Natural killer cell treated with Interleukin-12 subunit alpha and Interleukin-12 subunit beta and Interleukin-15 and Interleukin-18, amount 100 ng/mL, for 72 hours (primary cell): ENCODE measurements around the gene TMEM178B. TPM values are rescaled to one million over a fixed set of nuclear protein-coding genes. Genes with fewer than 3 reads are reported as not detected.

Experiments
- ATAC-seq, 2 donors: fragments of 150-1000 bp; cut with Tn5 transposase in 1 of 2; sonication (Bioruptor Pico), chemical (Tn5 transposase) in 1 of 2; 2 replicates each; pipeline ENCODE4 v1.10.0; 2021
- DNase-seq: peaks from one replicate; pipeline ENCODE4 v3.0.0; 2022; ENCODE audit warnings: low spot score
- H3K27ac Mint-ChIP-seq, 2 donors: 1 replicate in 1 of 2; 2 replicates in 1 of 2; pipeline ENCODE4 v1.8.0; 2022; ENCODE audit warnings: mixed read lengths in 2 of 2, mild to moderate bottlenecking in 1 of 2, moderate library complexity in 1 of 2
- H3K27me3 Mint-ChIP-seq, 2 donors: 1 replicate in 1 of 2; 2 replicates in 1 of 2; pipeline ENCODE4 v1.8.0; 2022; ENCODE audit warnings: mixed read lengths in 2 of 2
- H3K36me3 Mint-ChIP-seq: one replicate; pipeline ENCODE4 v1.8.0; 2022; ENCODE audit warnings: mixed read lengths
- H3K4me1 Mint-ChIP-seq, 2 donors: 1 replicate in 1 of 2; 2 replicates in 1 of 2; pipeline ENCODE4 v1.8.0; 2022; ENCODE audit warnings: low read depth in 2 of 2, mixed read lengths in 2 of 2, mild to moderate bottlenecking in 1 of 2
- H3K4me3 Mint-ChIP-seq: one replicate; pipeline ENCODE4 v1.8.0; 2022; ENCODE audit warnings: mixed read lengths
- H3K9me3 Mint-ChIP-seq: 2 replicates; pipeline ENCODE4 v1.8.0; 2022; ENCODE audit warnings: mixed read lengths
- total RNA-seq, 2 donors: library from RNA; stranded (reverse); gene quantifications; one replicate each; pipeline ENCODE4 v1.2.3, GENCODE V29; 2022

The TMEM178B gene
- total RNA-seq, 2 donors from 2014 or later = 8.2 to 9.0 TPM

- DNase-seq = no peak
- ATAC-seq = no peak
- Mint-ChIP-seq H3K27ac (no peak overlapping the region), H3K4me1 (no peaks in the 10 kb centered on the region), H3K4me3 (no peak overlapping the region), H3K36me3 (no peaks in the 10 kb centered on the region), H3K27me3 (peaks cover 9 to 32% of the 10 kb centered on the region in 2 donors), H3K9me3 (no peaks in the 10 kb centered on the region)
These were observed 401.8 kb downstream of the TMEM178B start for GRCh38 chr7:141475679-141476078.

GRCh38 chr7:141477865-141478264, 404.0 kb downstream of the TMEM178B start:
- Mint-ChIP-seq H3K27me3 (peaks cover 13 to 24% of the 10 kb centered on the region in 2 donors), H3K9me3 (no peaks in the 10 kb centered on the region), H3K4me3 (no peak overlapping the region), H3K27ac (no peak overlapping the region), H3K4me1 (no peaks in the 10 kb centered on the region), H3K36me3 (no peaks in the 10 kb centered on the region)
- DNase-seq (no peak), ATAC-seq (peak in 1 of 2 donors; percentile 25)

DNA sequence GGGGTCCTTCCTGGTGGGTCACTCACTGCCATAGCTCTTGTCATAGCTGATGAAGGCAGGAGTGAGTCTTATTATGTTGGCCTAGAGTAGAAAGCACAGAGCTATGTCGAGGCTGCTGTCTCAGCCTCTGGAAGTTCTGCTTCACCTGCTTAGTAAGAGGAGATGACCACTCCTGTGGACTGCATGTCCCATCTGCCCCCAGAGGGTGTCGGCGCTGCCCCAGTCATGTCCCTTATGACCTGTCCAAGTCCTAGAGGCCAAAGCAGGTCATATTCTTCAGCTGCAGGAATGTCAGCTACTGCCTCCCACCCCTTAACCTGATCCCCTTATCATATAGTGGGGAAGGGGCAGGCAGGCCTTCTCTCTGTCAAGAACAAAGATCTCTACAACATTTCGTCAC, 405.0 kb downstream of the TMEM178B start:
- Mint-ChIP-seq H3K27me3 (peaks cover 13 to 21% of the 10 kb centered on the region in 2 donors), H3K4me1 (peaks cover 6 to 10% of the 10 kb centered on the region in 2 donors), H3K4me3 (no peak overlapping the region), H3K27ac (no peak overlapping the region), H3K9me3 (no peaks in the 10 kb centered on the region), H3K36me3 (no peaks in the 10 kb centered on the region)
- DNase-seq (no peak), ATAC-seq (no peak)

- H3K27ac Mint-ChIP-seq = no peak overlapping the region
- H3K36me3 Mint-ChIP-seq = no peaks in the 10 kb centered on the region
- H3K27me3 Mint-ChIP-seq = peaks cover 14 to 15% of the 10 kb centered on the region in 2 donors
- ATAC-seq (no peak), DNase-seq (no peak)
- no peaks in the 10 kb centered on the region for H3K9me3 Mint-ChIP-seq
- no peak overlapping the region for H3K4me3 Mint-ChIP-seq
- peaks cover 6 to 10% of the 10 kb centered on the region in 2 donors for H3K4me1 Mint-ChIP-seq
These were observed 407.1 kb downstream of the TMEM178B start for GRCh38 chr7:141480953-141481352.

- Mint-ChIP-seq H3K27me3 (peaks cover 17 to 22% of the 10 kb centered on the region in 2 donors), H3K4me3 (no peak overlapping the region), H3K36me3 (no peaks in the 10 kb centered on the region), H3K27ac (no peak overlapping the region), H3K9me3 (no peaks in the 10 kb centered on the region), H3K4me1 (peaks cover 6 to 10% of the 10 kb centered on the region in 2 donors)
- ATAC-seq = no peak
- DNase-seq = no peak
These were observed 408.1 kb downstream of the TMEM178B start for GRCh38 chr7:141481971-141482370.

DNA sequence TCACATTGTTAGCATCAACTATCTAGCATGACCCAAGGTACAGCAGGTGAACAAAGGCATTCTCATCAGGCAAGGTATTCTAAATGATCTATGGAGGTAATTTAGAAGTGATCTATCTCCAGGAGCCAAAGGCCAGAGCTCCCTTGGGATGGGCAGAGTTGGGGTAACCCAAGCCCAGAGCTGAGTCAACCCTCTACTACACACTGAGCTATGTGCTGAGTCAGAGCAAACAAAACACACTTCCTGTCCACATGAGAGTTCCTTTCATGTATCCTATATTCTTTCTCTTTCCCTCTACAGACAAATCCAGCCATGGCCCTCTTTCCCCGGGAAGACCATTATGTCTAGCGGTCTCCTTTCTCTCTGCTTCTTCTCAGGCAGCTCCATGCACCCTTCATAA, 409.2 kb downstream of the TMEM178B start:
- H3K27me3 Mint-ChIP-seq = peaks cover 14 to 17% of the 10 kb centered on the region in 2 donors
- ATAC-seq (peak; percentile 69 to 86), DNase-seq (no peak)
- H3K4me3 Mint-ChIP-seq = no peak overlapping the region
- peaks cover 6 to 10% of the 10 kb centered on the region in 2 donors for H3K4me1 Mint-ChIP-seq
- H3K9me3 Mint-ChIP-seq = no peaks in the 10 kb centered on the region
- no peak overlapping the region for H3K27ac Mint-ChIP-seq
- H3K36me3 Mint-ChIP-seq = no peaks in the 10 kb centered on the region

DNA sequence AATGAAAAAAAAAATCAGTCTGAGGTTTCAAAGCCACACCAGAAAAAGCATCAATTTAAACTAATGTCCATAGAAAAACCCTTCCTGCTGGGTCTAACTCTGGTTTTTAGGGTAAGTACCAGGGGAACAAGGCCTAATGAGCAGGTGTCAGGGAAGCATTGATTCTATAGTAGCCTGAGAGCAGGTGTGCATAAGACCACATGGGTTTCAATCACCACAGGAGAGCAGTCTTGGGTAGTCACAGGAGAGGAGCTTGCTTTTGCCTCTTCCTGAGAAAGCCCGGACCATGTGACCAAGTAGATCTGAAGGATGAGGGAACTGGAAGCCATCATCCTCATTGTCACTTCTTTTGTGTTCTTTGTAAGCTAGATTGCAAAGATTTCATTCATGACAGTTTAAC, 411.0 kb downstream of the TMEM178B start:
- H3K4me3 Mint-ChIP-seq = no peak overlapping the region

GRCh38 chr7:141486959-141487358, 413.1 kb downstream of the TMEM178B start:
- Mint-ChIP-seq H3K27ac (no peak overlapping the region), H3K9me3 (no peaks in the 10 kb centered on the region), H3K4me1 (peaks cover 6 to 10% of the 10 kb centered on the region in 2 donors), H3K36me3 (no peaks in the 10 kb centered on the region), H3K4me3 (no peak overlapping the region), H3K27me3 (peaks cover 10 to 11% of the 10 kb centered on the region in 2 donors)
- ATAC-seq (no peak), DNase-seq (no peak)

More for the DNA sequence above, 411.0 kb downstream of the TMEM178B start:
- Mint-ChIP-seq H3K27ac (no peak overlapping the region), H3K4me1 (peaks cover 6 to 10% of the 10 kb centered on the region in 2 donors), H3K36me3 (no peaks in the 10 kb centered on the region), H3K27me3 (peaks cover 14 to 17% of the 10 kb centered on the region in 2 donors), H3K9me3 (no peaks in the 10 kb centered on the region)
- no peak for ATAC-seq
- DNase-seq = no peak

DNA sequence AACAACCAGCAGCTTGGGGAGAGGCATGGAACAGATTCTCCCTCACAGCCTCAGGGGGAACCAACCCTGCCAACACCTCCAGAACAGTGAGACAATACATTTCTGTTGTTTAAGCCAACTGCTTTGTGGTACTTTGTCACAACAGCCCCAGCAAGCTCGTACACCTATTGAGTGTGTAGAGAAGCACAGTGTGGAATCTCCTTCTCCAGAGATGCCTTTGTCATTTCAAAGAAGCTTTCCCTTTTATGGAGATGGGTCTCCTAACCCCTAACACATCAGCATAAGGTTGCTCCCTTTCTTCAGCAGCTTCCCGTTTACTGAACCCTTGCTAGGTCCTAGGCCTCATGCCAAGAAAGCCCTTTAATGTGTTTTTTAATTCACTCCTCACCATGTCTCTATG, 416.6 kb downstream of the TMEM178B start:
- no peak overlapping the region for H3K27ac Mint-ChIP-seq
- no peaks in the 10 kb centered on the region for H3K36me3 Mint-ChIP-seq
- peaks cover 19 to 29% of the 10 kb centered on the region in 2 donors for H3K27me3 Mint-ChIP-seq
- ATAC-seq = peak in 1 of 2 donors; percentile 6
- H3K4me1 Mint-ChIP-seq = no peaks in the 10 kb centered on the region
- no peak overlapping the region for H3K4me3 Mint-ChIP-seq
- DNase-seq = no peak
- no peaks in the 10 kb centered on the region for H3K9me3 Mint-ChIP-seq

DNA sequence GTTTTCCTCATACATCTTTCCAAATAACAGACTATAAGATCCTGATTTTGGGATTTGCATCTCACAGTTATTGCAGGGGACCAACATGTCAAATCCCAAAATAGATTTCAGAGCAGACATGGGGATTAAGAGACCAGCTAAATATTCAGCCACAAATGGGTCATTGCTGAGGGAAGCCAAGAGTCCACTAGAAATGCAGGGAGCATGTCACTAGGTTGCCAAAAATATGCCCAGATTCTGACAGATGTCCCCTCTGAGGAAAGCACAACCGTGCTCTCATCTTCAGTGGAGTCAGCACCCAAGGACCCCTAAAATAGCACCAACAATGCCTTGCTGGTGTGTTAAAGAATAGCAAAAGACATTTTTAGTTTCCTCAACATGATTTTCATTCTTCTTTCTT, 421.2 kb downstream of the TMEM178B start:
- Mint-ChIP-seq H3K9me3 (no peaks in the 10 kb centered on the region), H3K4me1 (no peaks in the 10 kb centered on the region), H3K36me3 (no peaks in the 10 kb centered on the region), H3K27ac (no peak overlapping the region), H3K27me3 (peaks cover 16 to 43% of the 10 kb centered on the region in 2 donors), H3K4me3 (no peak overlapping the region)
- no peak for ATAC-seq
- DNase-seq = no peak

- Mint-ChIP-seq H3K27me3 (peaks cover 21 to 35% of the 10 kb centered on the region in 2 donors), H3K36me3 (no peaks in the 10 kb centered on the region), H3K9me3 (no peaks in the 10 kb centered on the region), H3K27ac (no peak overlapping the region), H3K4me1 (no peaks in the 10 kb centered on the region), H3K4me3 (no peak overlapping the region)
- DNase-seq (no peak), ATAC-seq (no peak)
These were observed 423.5 kb downstream of the TMEM178B start for GRCh38 chr7:141497391-141497790.

- DNase-seq (no peak), ATAC-seq (no peak)
- Mint-ChIP-seq H3K27ac (no peak overlapping the region), H3K9me3 (no peaks in the 10 kb centered on the region), H3K36me3 (no peaks in the 10 kb centered on the region), H3K27me3 (peaks cover 14 to 21% of the 10 kb centered on the region in 2 donors), H3K4me1 (no peaks in the 10 kb centered on the region), H3K4me3 (no peak overlapping the region)
These were observed 426.7 kb downstream of the TMEM178B start for GRCh38 chr7:141500608-141501007.

- Mint-ChIP-seq H3K4me3 (no peak overlapping the region), H3K4me1 (no peaks in the 10 kb centered on the region), H3K27me3 (peaks cover 13 to 21% of the 10 kb centered on the region in 2 donors), H3K36me3 (no peaks in the 10 kb centered on the region), H3K9me3 (no peaks in the 10 kb centered on the region), H3K27ac (no peak overlapping the region)
- DNase-seq (no peak), ATAC-seq (no peak)
These were observed 427.6 kb downstream of the TMEM178B start for GRCh38 chr7:141501451-141501850.

- H3K4me1 Mint-ChIP-seq = peaks cover 9 to 15% of the 10 kb centered on the region in 2 donors
- H3K27ac Mint-ChIP-seq = no peak overlapping the region
- peaks cover 53 to 69% of the 10 kb centered on the region in 2 donors for H3K27me3 Mint-ChIP-seq
- peaks cover 15% of the 10 kb centered on the region for H3K36me3 Mint-ChIP-seq
- H3K4me3 Mint-ChIP-seq = no peak overlapping the region
- ATAC-seq = no peak
- peaks cover 3% of the 10 kb centered on the region for H3K9me3 Mint-ChIP-seq
- no peak for DNase-seq
These were observed 437.4 kb downstream of the TMEM178B start for GRCh38 chr7:141511316-141511675.
